PC-9 (cell line): ENCODE data around the gene NPVF.

Experiments used
- CTCF ChIP-seq: fragments of 200-600 bp; sonication (generic); conservative IDR thresholded peaks from 2 replicates; pipeline ENCODE4 v1.6.1; 2017; ENCODE audit warnings: mixed run types, antibody characterized with exemption, mild to moderate bottlenecking, moderate library complexity
- EZH2 ChIP-seq: fragments of 200-600 bp; sonication (generic); IDR thresholded peaks from 2 replicates; pipeline ENCODE4 v1.8.0; 2017; ENCODE audit warnings: antibody characterized with exemption, low read depth

DNA sequence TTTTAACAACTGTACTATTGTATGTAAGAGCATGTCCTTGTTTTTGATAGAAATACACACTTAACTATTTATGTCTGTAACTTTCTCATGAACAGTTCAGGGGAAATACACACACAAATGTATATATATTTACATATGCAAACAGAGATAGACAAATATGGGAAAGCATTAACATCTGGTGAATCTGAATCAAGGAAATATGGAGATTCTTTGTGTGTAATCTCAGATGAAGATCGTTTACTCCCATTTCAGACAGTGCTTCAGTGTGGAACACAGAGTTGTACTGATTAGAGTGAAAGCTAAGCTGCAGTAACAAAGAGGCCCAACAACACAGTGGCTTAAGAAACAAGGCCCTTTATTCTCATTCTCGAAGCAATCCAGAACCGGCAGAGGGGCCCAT, 26.3 kb upstream of the NPVF start:
- no peak for TF ChIP-seq CTCF
- TF ChIP-seq EZH2: no peak
